Lung (tissue), 12 donors: ENCODE results near the gene GRIP1. TPM values are rescaled to one million over a fixed set of nuclear protein-coding genes. Genes with fewer than 3 reads are reported as not detected.

Experiments used
- ATAC-seq: fragments of 200-7000 bp; cut with Tn5 transposase; one replicate; pipeline ENCODE4 v1.9.1; 2020; ENCODE audit warnings: moderate number of reproducible peaks; ENCODE audit not compliant: insufficient read depth, low FRiP score
- DNase-seq, 3 donors: peaks; one replicate each; pipeline ENCODE4 v3.0.0-alpha.2; 2013 to 2017
- H3K27ac ChIP-seq, 2 donors: one replicate each; pipeline ENCODE4 v1.5.1; 2013; ENCODE audit warnings: mild to moderate bottlenecking in 2 of 2, moderate library complexity in 2 of 2, control low read depth in 1 of 2, inconsistent platforms in 1 of 2, low read depth in 1 of 2, low read length in 1 of 2
- H3K27me3 ChIP-seq, 3 donors: one replicate each; pipeline ENCODE4 v1.5.1; 2013; ENCODE audit warnings: low read length in 2 of 3; ENCODE audit not compliant: control insufficient read depth in 3 of 3, insufficient read depth in 3 of 3
- H3K36me3 ChIP-seq, 4 donors: one replicate each; pipeline ENCODE4 v1.5.1; 2013; ENCODE audit warnings: low read length in 4 of 4, mild to moderate bottlenecking in 1 of 4, moderate library complexity in 1 of 4; ENCODE audit not compliant: control insufficient read depth in 4 of 4, insufficient read depth in 4 of 4
- H3K4me1 ChIP-seq, 5 donors: one replicate each; pipeline ENCODE4 v1.5.1; 2013; ENCODE audit warnings: low read length in 5 of 5, mild to moderate bottlenecking in 2 of 5, moderate library complexity in 1 of 5; ENCODE audit not compliant: control insufficient read depth in 5 of 5, insufficient read depth in 5 of 5
- H3K4me3 ChIP-seq: one replicate; pipeline ENCODE4 v1.5.1; 2013; ENCODE audit warnings: mild to moderate bottlenecking, control low read depth, moderate library complexity
- H3K9ac ChIP-seq, 2 donors: one replicate each; pipeline ENCODE4 v1.5.1; 2013; ENCODE audit warnings: low read length in 2 of 2, control low read depth in 1 of 2; ENCODE audit not compliant: insufficient read depth in 1 of 2
- H3K9me3 ChIP-seq, 4 donors: one replicate each; pipeline ENCODE4 v1.5.1; 2013; ENCODE audit warnings: low read length in 3 of 4, mild to moderate bottlenecking in 1 of 4, moderate library complexity in 1 of 4; ENCODE audit not compliant: control insufficient read depth in 4 of 4, insufficient read depth in 3 of 4
- WGBS, 2 donors: extraction: QIAGEN DNeasy Blood & Tissue Kit; methylation state at CpG; one replicate each; pipeline ENCODE4 v1.1.7; 2013; 5-methylcytosine and 5-hydroxymethylcytosine counted together
- polyA plus RNA-seq, 2 donors: library from polyadenylated mRNA; stranded (reverse); fragments of 200-250 nt; gene quantifications; one replicate each; pipeline ENCODE4 v1.2.1, GENCODE V29; 2013
- total RNA-seq, 2 donors: library from RNA; depleted of rRNA in 1 of 2; stranded (reverse); fragments of >200 nt in 1 of 2; gene quantifications; one replicate each; pipeline ENCODE4 v1.2.1, GENCODE V29; 2014 to 2021
- TF ChIP-seq, protein P1 (sequence below): IDR thresholded peaks from 2 replicates; pipeline ENCODE4 v1.5.1; 2012; ENCODE audit warnings: mild to moderate bottlenecking; ENCODE audit errors: control extremely low read depth, extremely low read depth
- donor health status: control.
- donor health status: control.
- donor health status: Bipolar disorder and iron deficiency.
- donor health status: healthy.
- donor health status: DM: yes; HTN: yes; CAD: no.

GRIP1 gene
- total and polyA plus RNA-seq, 4 donors, result 0.20 to 3.6 (median 0.83) TPM

DNA sequence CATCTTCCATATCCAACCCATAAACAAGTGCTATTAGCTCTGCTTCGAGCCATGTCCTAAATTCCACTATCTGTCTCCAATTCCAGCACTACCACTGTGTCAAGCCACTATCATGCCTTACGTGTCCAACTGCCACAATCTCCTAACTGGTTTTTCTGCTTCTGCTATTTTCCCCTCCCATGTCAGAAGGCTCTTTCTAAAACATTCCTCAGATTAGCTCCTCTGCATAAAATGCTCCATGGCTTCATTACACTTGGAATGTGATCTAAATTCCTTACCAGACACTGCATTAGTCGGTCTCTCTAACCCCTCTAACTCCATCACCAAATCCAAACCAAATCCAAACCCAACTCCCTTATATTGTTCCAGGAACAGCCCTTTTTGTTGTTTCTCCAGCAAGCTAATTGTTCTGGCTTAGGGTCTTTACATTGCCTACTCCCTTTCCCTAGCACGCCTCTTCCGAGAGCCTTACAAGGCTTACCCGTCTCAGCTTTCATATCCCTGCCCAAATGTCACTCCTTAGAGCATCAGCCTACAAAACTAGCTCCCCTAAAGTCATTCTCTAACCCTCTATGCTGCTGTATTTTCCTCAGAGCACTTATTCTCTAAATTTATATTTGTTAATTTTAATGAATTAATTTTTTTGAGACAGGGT, 236.8 kb downstream of the GRIP1 start:
- no peaks in the 10 kb centered on the region for H3K9me3 ChIP-seq
- no peak overlapping the region for H3K27ac ChIP-seq
- no peak overlapping the region for H3K4me3 ChIP-seq
- no peaks in the 10 kb centered on the region for H3K27me3 ChIP-seq
- H3K4me1 ChIP-seq, result no peaks in the 10 kb centered on the region
- no peak for ATAC-seq
- H3K36me3 ChIP-seq, result no peaks in the 10 kb centered on the region
- TF ChIP-seq, protein P1, sequence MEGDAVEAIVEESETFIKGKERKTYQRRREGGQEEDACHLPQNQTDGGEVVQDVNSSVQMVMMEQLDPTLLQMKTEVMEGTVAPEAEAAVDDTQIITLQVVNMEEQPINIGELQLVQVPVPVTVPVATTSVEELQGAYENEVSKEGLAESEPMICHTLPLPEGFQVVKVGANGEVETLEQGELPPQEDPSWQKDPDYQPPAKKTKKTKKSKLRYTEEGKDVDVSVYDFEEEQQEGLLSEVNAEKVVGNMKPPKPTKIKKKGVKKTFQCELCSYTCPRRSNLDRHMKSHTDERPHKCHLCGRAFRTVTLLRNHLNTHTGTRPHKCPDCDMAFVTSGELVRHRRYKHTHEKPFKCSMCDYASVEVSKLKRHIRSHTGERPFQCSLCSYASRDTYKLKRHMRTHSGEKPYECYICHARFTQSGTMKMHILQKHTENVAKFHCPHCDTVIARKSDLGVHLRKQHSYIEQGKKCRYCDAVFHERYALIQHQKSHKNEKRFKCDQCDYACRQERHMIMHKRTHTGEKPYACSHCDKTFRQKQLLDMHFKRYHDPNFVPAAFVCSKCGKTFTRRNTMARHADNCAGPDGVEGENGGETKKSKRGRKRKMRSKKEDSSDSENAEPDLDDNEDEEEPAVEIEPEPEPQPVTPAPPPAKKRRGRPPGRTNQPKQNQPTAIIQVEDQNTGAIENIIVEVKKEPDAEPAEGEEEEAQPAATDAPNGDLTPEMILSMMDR, result no peak
- WGBS, 2 donors, result 87 to 91% methylated on average over 6 of the region's 6 CpGs
- peak in 1 of 3 donors; percentile 16 for DNase-seq
- no peak overlapping the region for H3K9ac ChIP-seq

DNA sequence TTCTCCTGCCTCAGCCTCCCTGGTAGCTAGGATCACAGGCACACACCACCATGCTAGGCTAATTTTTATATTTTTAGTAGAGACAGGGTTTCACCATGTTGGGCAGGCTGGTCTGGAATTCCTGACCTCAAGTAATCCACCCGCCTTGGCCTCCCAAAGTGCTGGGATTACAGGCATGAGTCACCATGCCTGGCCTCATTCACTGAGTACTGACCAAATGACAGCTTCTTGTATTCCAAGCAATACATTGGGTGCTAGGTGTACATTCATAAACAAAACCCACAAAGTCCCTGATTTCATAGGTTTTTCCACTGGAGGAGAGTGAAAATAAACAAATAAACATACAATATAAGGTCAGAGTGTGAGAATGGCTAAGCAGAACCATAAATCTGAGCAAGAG, 240.3 kb downstream of the GRIP1 start:
- Histone ChIP-seq H3K9ac (no peak overlapping the region), H3K36me3 (no peaks in the 10 kb centered on the region), H3K4me3 (no peak overlapping the region), H3K27me3 (no peaks in the 10 kb centered on the region), H3K9me3 (no peaks in the 10 kb centered on the region), H3K27ac (no peak overlapping the region), H3K4me1 (no peaks in the 10 kb centered on the region)
- TF ChIP-seq, protein P1, result no peak
- DNase-seq (no peak), ATAC-seq (no peak)
- WGBS, 2 donors, result 88 to 96% methylated on average over 1 of the region's 1 CpG

DNA sequence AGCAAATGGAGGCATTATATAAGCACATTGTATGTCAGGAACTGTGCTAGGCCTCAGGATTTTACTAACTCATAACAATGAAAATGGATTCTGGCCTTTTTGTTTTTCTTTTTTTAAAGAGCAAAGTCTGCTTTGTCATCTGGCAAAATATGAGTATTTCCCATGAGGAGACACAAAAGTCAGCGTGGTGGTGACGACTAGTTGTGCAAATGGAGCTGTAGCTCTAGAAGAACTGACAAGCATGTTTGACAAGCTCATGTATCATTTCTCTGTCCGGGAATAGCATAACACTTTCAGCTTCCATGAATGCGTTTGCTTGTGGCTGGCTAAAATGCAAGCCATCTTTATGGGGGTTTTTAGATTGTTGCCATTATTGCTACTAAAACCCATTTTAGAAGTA, 248.8 kb downstream of the GRIP1 start:
- Histone ChIP-seq H3K36me3 (no peaks in the 10 kb centered on the region), H3K9ac (no peak overlapping the region), H3K27ac (no peak overlapping the region), H3K9me3 (no peaks in the 10 kb centered on the region), H3K4me3 (no peak overlapping the region), H3K27me3 (no peaks in the 10 kb centered on the region), H3K4me1 (no peaks in the 10 kb centered on the region)
- ATAC-seq (no peak), DNase-seq (no peak)
- 80 to 85% methylated on average over 4 of the region's 4 CpGs for WGBS, 2 donors
- TF ChIP-seq, protein P1, result no peak

DNA sequence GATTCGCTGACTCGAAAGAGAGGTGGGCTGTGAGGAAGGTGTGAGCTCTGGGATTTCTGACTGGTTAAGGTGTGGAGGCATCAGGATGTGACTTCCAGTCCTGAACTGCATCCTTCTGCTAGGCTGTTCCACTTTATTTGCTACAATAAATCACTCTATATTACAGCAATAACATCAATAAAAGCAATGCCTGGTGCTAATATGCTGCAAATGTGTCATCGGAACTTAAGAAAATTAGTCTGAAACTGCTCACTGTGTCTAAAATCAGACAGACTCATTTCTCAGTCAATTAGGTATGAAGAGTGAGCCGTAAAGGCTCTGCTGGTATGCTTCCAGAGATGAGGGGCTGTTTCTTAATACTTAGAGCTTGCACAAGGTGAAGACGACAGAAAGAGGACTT, 250.0 kb downstream of the GRIP1 start:
- ATAC-seq, result no peak
- Histone ChIP-seq H3K9ac (no peak overlapping the region), H3K27ac (no peak overlapping the region), H3K27me3 (no peaks in the 10 kb centered on the region), H3K4me1 (no peaks in the 10 kb centered on the region), H3K9me3 (no peaks in the 10 kb centered on the region), H3K36me3 (no peaks in the 10 kb centered on the region), H3K4me3 (no peak overlapping the region)
- TF ChIP-seq, protein P1, result no peak
- 84 to 87% methylated on average over 5 of the region's 5 CpGs for WGBS, 2 donors
- no peak for DNase-seq
